PFSK-1 (cell line): Measurements from ENCODE around the gene FREM3.

Experiments used
- POLR2AphosphoS5 ChIP-seq: IDR thresholded peaks from 2 replicates; pipeline ENCODE4 v1.6.1; 2012; ENCODE audit warnings: low read depth, mild to moderate bottlenecking, control low read depth, low read length, moderate library complexity
- TAF1 ChIP-seq: IDR thresholded peaks from 2 replicates; pipeline ENCODE4 v1.6.1; 2012; ENCODE audit warnings: low read length, control low read depth, borderline replicate concordance; ENCODE audit not compliant: insufficient read depth

DNA sequence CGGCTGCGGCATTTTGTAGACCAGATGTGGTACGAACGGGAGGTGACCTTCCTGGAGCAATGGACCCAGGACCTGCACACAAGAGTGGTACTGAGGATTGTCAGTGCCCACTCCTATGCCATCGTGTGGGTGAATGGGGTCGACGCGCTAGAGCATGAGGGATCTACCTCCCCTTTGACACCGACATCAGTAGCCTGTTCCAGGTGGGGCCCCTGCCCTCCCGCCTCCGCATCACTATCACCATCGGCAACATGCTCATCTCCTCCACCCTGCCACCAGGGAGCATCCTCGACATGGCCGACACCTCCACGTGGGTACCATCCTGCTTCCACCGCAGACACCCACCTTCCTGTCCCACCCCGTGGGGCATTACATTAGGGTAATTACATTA, 140.7 kb downstream of the FREM3 start:
- TF ChIP-seq TAF1 (no peak), POLR2AphosphoS5 (no peak)
